Activated CD4-positive, CD25-positive, alpha-beta regulatory T cell treated with anti-CD3 and anti-CD28 coated beads, Interleukin-2, amount 50 U/mL, for 72 hours (primary cell): Measurements from ENCODE around the gene MGAT4C.
"Not testable (repeated sequence)": the region's sequence is repeated elsewhere in the genome, so short reads cannot be mapped to it uniquely, and the experiment has no call there.

Experiments
- DNase-seq: peaks from one replicate; pipeline ENCODE4 v3.0.0; 2021

MGAT4C gene

GRCh38 chr12:86122846-86123468, 133.2 kb downstream of the MGAT4C start:
- no peak for DNase-seq

GRCh38 chr12:86118161-86118560, 138.0 kb downstream of the MGAT4C start:
- DNase-seq, result no peak

GRCh38 chr12:86117711-86118110, 138.5 kb downstream of the MGAT4C start:
- DNase-seq, result no peak

GRCh38 chr12:86104087-86104486, 152.1 kb downstream of the MGAT4C start:
- no peak for DNase-seq

GRCh38 chr12:86097161-86097560, 159.0 kb downstream of the MGAT4C start:
- DNase-seq, result no peak

- no peak for DNase-seq
Observed at GRCh38 chr12:86091681-86092080, 164.5 kb downstream of the MGAT4C start.

- DNase-seq, result no peak
Observed at GRCh38 chr12:86081843-86082242, 174.3 kb downstream of the MGAT4C start.

GRCh38 chr12:86059052-86059451, 197.1 kb downstream of the MGAT4C start:
- DNase-seq, result not testable (repeated sequence)

- DNase-seq, result no peak
Observed at GRCh38 chr12:86057092-86057845, 198.9 kb downstream of the MGAT4C start.

GRCh38 chr12:86052921-86053320, 203.3 kb downstream of the MGAT4C start:
- no peak for DNase-seq

GRCh38 chr12:86050010-86050409, 206.2 kb downstream of the MGAT4C start:
- no peak for DNase-seq

GRCh38 chr12:86044396-86044795, 211.8 kb downstream of the MGAT4C start:
- no peak for DNase-seq

GRCh38 chr12:86042062-86042461, 214.1 kb downstream of the MGAT4C start:
- no peak for DNase-seq

- no peak for DNase-seq
Observed at GRCh38 chr12:86018361-86018760, 237.8 kb downstream of the MGAT4C start.

GRCh38 chr12:86015026-86015425, 241.2 kb downstream of the MGAT4C start:
- DNase-seq, result no peak

- DNase-seq, result no peak
Observed at GRCh38 chr12:86006727-86007126, 249.5 kb downstream of the MGAT4C start.

- DNase-seq, result no peak
Observed at GRCh38 chr12:85998074-85998473, 258.1 kb downstream of the MGAT4C start.

- no peak for DNase-seq
Observed at GRCh38 chr12:85996280-85996679, 259.9 kb downstream of the MGAT4C start.

GRCh38 chr12:85993746-85994145, 262.4 kb downstream of the MGAT4C start:
- no peak for DNase-seq

- no peak for DNase-seq
Observed at GRCh38 chr12:85985996-85986395, 270.2 kb downstream of the MGAT4C start.

- no peak for DNase-seq
Observed at GRCh38 chr12:85983601-85984000, 272.6 kb downstream of the MGAT4C start.

GRCh38 chr12:85979641-85980040, 276.6 kb downstream of the MGAT4C start:
- no peak for DNase-seq

- no peak for DNase-seq
Observed at GRCh38 chr12:85975716-85976115, 280.5 kb downstream of the MGAT4C start.

GRCh38 chr12:85971800-85972199, 284.4 kb downstream of the MGAT4C start:
- no peak for DNase-seq

- no peak for DNase-seq
Observed at GRCh38 chr12:85968606-85969005, 287.6 kb downstream of the MGAT4C start.
